Upper lobe of left lung (tissue), 6 donors: ENCODE results near the gene VIT. TPM values are rescaled to one million over a fixed set of nuclear protein-coding genes. Genes with fewer than 3 reads are reported as not detected.

Experiments used
- ATAC-seq, 2 donors: fragments of 200-7000 bp; cut with Tn5 transposase; one replicate each; pipeline ENCODE4 v1.9.1; 2022; ENCODE audit warnings: mild to moderate bottlenecking in 2 of 2, moderate library complexity in 2 of 2; ENCODE audit not compliant: low FRiP score in 2 of 2
- DNase-seq, 2 donors: peaks; one replicate each; pipeline ENCODE4 v3.0.0-alpha.2; 2019 to 2020
- H3K27ac ChIP-seq, 4 donors: fragments of 200-600 bp; sonication (generic); one replicate each; pipeline ENCODE4 v1.5.1; 2016 to 2019
- H3K27me3 ChIP-seq, 4 donors: fragments of 200-600 bp; sonication (generic); one replicate each; pipeline ENCODE4 v1.5.1; 2017 to 2019
- H3K36me3 ChIP-seq, 4 donors: fragments of 200-600 bp; sonication (generic); one replicate each; pipeline ENCODE4 v1.5.1; 2016 to 2019
- H3K4me1 ChIP-seq, 4 donors: fragments of 200-600 bp; sonication (generic); one replicate each; pipeline ENCODE4 v1.5.1; 2018 to 2019
- H3K4me3 ChIP-seq, 4 donors: fragments of 200-600 bp; sonication (generic); one replicate each; pipeline ENCODE4 v1.5.1; 2017 to 2019; ENCODE audit warnings: mild to moderate bottlenecking in 2 of 4, moderate library complexity in 1 of 4
- H3K9me3 ChIP-seq, 4 donors: fragments of 200-600 bp; sonication (generic); one replicate each; pipeline ENCODE4 v1.5.1; 2018 to 2019
- EP300 ChIP-seq, 4 donors: sonication (generic); formaldehyde crosslinking; IDR thresholded peaks; one replicate each; pipeline ENCODE4 v1.5.1; 2017; ENCODE audit warnings: antibody characterized with exemption in 4 of 4, control low read depth in 2 of 4
- POLR2A ChIP-seq, 4 donors: fragments of 450-650 bp; IDR thresholded peaks; one replicate each; pipeline ENCODE4 v1.5.1; 2016 to 2017; ENCODE audit warnings: antibody characterized with exemption in 4 of 4, mild to moderate bottlenecking in 2 of 4
- POLR2AphosphoS5 ChIP-seq, 2 donors: sonication (generic); formaldehyde crosslinking; IDR thresholded peaks; one replicate each; pipeline ENCODE4 v1.5.1; 2017; ENCODE audit warnings: antibody characterized with exemption in 2 of 2
- WGBS, 2 donors: methylation state at CpG; one replicate each; pipeline ENCODE4 v1.1.5; 2017 to 2018; 5-methylcytosine and 5-hydroxymethylcytosine counted together
- total RNA-seq, 6 donors: library from RNA; depleted of rRNA in 4 of 6; stranded (reverse); fragments of >200 nt in 4 of 6; gene quantifications; one replicate each; pipeline versions ENCODE4 v1.1.0 to v1.2.1, GENCODE V29; 2016 to 2021
- TF ChIP-seq, protein P1 (sequence below), 6 experiments: fragments of 450-650 bp in 4 of 6; fragments of 200-600 bp in 2 of 6; sonication (generic) in 2 of 6; IDR thresholded peaks; one replicate each; pipeline ENCODE4 v1.5.1; 2016 to 2019; ENCODE audit warnings: antibody characterized with exemption in 6 of 6
- donor health status: DM: no; HTN: no; CAD: no; lungs with moderate emphysema.
- donor health status: DM: no; HTN: yes; CAD: no; lungs with severe emphysema.

The VIT gene
- total RNA-seq, 6 donors from 2014 or later = 0.22 to 1.4 (median 0.54) TPM; not detected in 1

DNA sequence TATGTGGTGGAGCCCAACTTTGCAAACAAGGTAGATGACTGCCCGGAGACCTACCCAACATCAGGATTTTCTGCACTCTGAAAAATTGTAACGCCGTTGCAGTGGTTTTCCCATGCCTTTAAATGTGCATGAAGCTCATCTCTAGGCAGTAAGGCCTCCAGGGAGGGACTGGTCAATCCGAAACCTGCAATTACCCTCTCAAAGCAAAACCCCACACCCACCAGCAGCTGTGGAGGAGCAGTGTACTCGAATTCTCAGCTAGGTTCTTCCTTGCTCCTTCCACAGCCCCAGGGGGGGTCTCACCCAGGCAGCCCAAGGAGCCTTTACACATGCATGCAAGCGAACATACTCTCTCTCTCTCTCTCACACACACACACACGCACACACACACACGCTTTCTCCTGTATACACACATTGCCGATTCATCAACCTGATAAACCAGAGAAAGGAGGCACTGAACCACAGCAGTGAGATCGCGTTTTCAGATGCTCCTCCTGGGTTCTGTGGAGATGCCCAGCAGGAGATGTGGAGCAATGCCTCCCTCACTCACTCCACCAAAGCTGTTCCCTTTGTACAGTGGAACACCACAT is 109.2 kb downstream of the VIT start:
- Histone ChIP-seq H3K4me3 (no peak overlapping the region), H3K27ac (no peak overlapping the region), H3K4me1 (no peaks in the 10 kb centered on the region), H3K9me3 (no peaks in the 10 kb centered on the region), H3K27me3 (no peaks in the 10 kb centered on the region), H3K36me3 (no peaks in the 10 kb centered on the region)
- 83 to 85% methylated on average over 11 of the region's 11 CpGs for whole genome bisulfite sequencing, 2 donors
- ATAC-seq = no peak
- no peak for TF ChIP-seq POLR2A (IDR thresholded peaks at IDR 0.05)
- no peak for TF ChIP-seq POLR2AphosphoS5 (IDR thresholded peaks at IDR 0.05)
- TF ChIP-seq, protein P1, sequence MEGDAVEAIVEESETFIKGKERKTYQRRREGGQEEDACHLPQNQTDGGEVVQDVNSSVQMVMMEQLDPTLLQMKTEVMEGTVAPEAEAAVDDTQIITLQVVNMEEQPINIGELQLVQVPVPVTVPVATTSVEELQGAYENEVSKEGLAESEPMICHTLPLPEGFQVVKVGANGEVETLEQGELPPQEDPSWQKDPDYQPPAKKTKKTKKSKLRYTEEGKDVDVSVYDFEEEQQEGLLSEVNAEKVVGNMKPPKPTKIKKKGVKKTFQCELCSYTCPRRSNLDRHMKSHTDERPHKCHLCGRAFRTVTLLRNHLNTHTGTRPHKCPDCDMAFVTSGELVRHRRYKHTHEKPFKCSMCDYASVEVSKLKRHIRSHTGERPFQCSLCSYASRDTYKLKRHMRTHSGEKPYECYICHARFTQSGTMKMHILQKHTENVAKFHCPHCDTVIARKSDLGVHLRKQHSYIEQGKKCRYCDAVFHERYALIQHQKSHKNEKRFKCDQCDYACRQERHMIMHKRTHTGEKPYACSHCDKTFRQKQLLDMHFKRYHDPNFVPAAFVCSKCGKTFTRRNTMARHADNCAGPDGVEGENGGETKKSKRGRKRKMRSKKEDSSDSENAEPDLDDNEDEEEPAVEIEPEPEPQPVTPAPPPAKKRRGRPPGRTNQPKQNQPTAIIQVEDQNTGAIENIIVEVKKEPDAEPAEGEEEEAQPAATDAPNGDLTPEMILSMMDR (IDR thresholded peaks at IDR 0.05) = no peak
- TF ChIP-seq EP300 (IDR thresholded peaks at IDR 0.05) = no peak
- no peak for DNase-seq

DNA sequence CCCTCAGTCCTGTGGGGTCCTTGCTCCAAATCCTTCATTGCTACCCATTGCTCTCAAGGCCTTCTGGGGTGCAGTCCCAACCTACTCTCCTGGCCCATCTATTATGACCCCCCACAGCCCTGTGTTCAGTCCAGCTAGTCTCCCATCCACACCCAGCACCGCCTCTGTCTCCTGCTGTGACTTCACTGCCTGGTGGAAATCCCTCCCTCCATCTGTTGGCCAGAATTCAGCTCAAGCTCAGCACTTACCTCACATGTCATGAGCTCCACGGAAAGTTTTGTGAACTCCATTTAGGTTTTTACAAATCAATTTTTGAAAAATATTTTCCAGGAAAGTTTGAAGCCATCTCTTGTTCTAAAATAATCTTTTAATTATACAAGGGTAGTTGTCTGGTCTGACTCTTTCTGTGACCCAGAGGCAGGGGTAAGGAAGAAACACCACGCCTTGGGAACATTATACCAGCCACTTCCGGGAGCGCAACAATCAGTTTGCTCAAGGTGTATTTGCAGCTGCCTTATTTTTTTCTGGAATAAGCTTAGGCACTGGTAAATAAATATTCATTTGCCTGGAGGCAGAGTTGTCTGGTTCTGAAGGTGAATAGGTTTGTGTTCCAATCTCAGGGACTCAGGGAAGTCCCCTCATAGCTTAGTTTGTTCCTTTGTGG is 110.8 kb downstream of the VIT start:
- Histone ChIP-seq H3K9me3 (no peaks in the 10 kb centered on the region), H3K36me3 (no peaks in the 10 kb centered on the region), H3K27me3 (no peaks in the 10 kb centered on the region), H3K4me3 (no peak overlapping the region), H3K4me1 (no peaks in the 10 kb centered on the region), H3K27ac (no peak overlapping the region)
- ATAC-seq = no peak
- WGBS, 2 donors = 81 to 83% methylated on average over 5 of the region's 5 CpGs
- no peak for DNase-seq
- TF ChIP-seq POLR2A (IDR thresholded peaks at IDR 0.05) (no peak), EP300 (IDR thresholded peaks at IDR 0.05) (no peak), POLR2AphosphoS5 (IDR thresholded peaks at IDR 0.05) (no peak)
- TF ChIP-seq, protein P1 (IDR thresholded peaks at IDR 0.05) = no peak

DNA sequence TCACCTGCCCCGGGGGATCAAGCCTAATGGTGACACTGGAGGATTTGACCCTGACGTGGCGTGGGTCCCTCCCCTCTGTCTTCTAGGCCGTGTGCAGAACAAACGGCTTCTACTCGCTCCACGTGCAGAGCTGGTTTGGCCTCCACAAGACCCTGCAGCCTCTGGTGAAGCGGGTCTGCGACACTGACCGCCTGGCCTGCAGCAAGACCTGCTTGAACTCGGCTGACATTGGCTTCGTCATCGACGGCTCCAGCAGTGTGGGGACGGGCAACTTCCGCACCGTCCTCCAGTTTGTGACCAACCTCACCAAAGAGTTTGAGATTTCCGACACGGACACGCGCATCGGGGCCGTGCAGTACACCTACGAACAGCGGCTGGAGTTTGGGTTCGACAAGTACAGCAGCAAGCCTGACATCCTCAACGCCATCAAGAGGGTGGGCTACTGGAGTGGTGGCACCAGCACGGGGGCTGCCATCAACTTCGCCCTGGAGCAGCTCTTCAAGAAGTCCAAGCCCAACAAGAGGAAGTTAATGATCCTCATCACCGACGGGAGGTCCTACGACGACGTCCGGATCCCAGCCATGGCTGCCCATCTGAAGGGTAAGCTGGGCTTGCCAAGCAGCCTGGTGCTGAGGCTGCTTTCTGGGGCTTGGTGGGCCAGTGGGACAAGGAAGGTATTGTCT is 112.0 kb downstream of the VIT start:
- TF ChIP-seq POLR2AphosphoS5 (IDR thresholded peaks at IDR 0.05) = no peak
- no peak for TF ChIP-seq EP300 (IDR thresholded peaks at IDR 0.05)
- TF ChIP-seq POLR2A (IDR thresholded peaks at IDR 0.05) = no peak
- TF ChIP-seq, protein P1 (IDR thresholded peaks at IDR 0.05) = no peak
- H3K4me1 ChIP-seq = no peaks in the 10 kb centered on the region
- H3K36me3 ChIP-seq = no peaks in the 10 kb centered on the region
- H3K27me3 ChIP-seq = no peaks in the 10 kb centered on the region
- peak in 1 of 2 donors; percentile 54 for DNase-seq
- no peak overlapping the region for H3K27ac ChIP-seq
- no peak for ATAC-seq
- H3K4me3 ChIP-seq = no peak overlapping the region
- no peaks in the 10 kb centered on the region for H3K9me3 ChIP-seq
- 92 to 96% methylated on average over 33 to 35 of the region's 35 CpGs for WGBS, 2 donors

DNA sequence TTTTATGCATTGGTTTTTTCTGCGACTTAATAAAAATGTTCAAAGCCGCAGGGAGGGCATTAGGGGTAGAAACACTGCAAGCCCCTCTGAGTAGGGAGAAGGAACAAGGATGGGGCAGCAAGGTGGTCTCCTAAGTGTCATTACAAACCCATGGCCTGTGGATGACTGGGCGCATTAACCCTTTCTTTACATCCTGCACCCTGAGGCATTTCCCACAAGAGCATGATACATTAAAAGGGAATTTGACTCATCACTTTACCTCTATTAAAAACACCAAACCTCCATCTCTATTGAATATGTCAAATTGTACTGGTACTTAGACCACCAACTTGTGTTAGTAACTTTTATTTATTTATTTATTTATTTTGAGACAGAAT is 112.5 kb downstream of the VIT start:
- DNase-seq (no peak), ATAC-seq (no peak)
- no peaks in the 10 kb centered on the region for H3K36me3 ChIP-seq
- H3K27ac ChIP-seq = no peak overlapping the region
- no peak overlapping the region for H3K4me3 ChIP-seq
- no peaks in the 10 kb centered on the region for H3K27me3 ChIP-seq
- WGBS, 2 donors = 85 to 97% methylated on average over 3 of the region's 3 CpGs
- no peaks in the 10 kb centered on the region for H3K9me3 ChIP-seq
- no peaks in the 10 kb centered on the region for H3K4me1 ChIP-seq
- TF ChIP-seq, protein P1 (IDR thresholded peaks at IDR 0.05) = no peak
- TF ChIP-seq POLR2AphosphoS5 (IDR thresholded peaks at IDR 0.05) = no peak
- no peak for TF ChIP-seq EP300 (IDR thresholded peaks at IDR 0.05)
- TF ChIP-seq POLR2A (IDR thresholded peaks at IDR 0.05) = no peak
